ENCODE measurements around the gene PIP4K2A. TPM values are rescaled to one million over a fixed set of nuclear protein-coding genes. Genes with fewer than 3 reads are reported as not detected.
"Not testable (repeated sequence)": the region's sequence is repeated elsewhere in the genome, so short reads cannot be mapped to it uniquely, and the experiment has no call there.

The PIP4K2A gene
- total and polyA plus RNA-seq, 2 of the 13 experiments (the other 11 are each of a cell fraction or from before 2014, with no cell fraction given), result 9.1 to 22.6 TPM

DNA sequence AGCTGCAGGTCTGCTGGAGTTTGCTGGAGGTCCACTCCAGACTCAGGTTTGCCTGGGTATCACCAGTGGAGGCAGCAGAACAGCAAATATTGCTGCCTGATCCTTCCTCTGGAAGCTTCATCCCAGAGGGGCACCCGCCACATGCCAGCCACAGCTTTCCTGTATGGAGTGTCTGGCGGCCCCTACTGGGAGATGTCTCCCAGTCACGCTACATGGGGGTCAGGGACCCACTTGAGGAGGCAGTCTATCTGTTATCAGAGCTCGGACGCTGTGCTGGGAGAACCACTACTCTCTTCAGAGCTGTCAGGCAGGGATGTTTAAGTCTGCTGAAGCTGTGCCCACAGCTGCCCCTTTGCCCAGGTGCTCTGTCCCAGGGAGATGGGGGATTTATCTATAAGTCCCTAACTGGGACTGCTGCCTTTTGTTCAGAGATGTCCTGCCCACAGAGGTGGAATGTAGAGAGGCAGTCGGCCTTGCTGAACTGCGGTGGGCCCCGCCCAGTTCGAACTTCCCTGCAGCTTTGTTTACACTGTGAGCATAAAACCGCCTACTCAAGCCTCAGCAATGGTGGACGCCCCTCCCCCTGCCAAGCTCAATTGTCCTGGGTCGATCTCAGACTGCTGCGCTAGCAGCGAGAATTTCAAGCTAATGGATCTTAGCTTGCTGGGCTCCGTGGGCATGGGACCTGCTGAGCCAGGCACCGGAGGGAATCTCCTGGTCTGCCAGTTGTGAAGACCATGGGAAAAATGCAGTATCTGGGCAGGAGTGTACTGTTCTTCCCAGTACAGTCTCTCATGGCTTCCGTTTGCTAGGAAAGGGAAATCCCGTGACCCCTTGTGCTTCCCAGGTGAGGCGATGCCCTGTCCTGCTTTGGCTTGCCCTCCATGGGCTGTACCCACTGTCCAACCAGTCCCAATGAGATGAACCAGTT is 200.6 kb downstream of the PIP4K2A start (continued):
- TF ChIP-seq SOX13 (IDR thresholded peaks at IDR 0.05), result not testable (repeated sequence)
- TF ChIP-seq SOX13 (CRISPR knock-in tag; conservative IDR thresholded peaks at IDR 0.05 in 1 of 2, IDR thresholded peaks at IDR 0.05 in 1 of 2) (peak in 1 of 2 experiments; percentile 52; a peak in 2 of 4 replicates), HOXA3 (CRISPR knock-in tag; IDR thresholded peaks at IDR 0.05) (peak; percentile 38; the same call in 1 of the 2 replicates), ZMYM4 (CRISPR knock-in tag; IDR thresholded peaks at IDR 0.05) (peak; percentile 62)

DNA sequence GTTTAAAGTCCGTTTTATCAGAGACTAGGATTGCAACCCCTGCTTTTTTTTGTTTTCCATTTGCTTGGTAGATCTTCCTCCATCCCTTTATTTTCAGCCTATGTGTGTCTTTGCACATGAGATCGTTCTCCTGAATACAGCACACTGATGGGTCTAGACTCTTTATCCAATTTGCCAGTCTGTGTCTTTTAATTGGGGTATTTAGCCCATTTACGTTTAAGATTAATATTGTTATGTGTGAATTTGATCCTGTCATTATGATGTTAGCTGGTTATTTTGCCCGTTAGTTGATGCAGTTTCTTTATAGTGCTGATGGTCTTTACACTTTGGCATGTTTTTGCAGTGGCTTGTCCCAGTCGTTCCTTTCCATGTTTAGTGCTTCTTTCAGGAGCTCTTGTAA is 202.4 kb downstream of the PIP4K2A start:
- FAIRE-seq; H2AFZ ChIP-seq (ENCODE audit: low read length); in situ Hi-C loops (cut with HindIII; ENCODE audit: extremely low pct_ligation_motif_present, low pct_unique_long_range_greater_than_20kb); H3K9me3 ChIP-seq (ENCODE audit: low read length); BruUV-seq (replicated peaks); POLR2A ChIA-PET; H4K20me1 ChIP-seq (ENCODE audit: insufficient read depth, low read length); H3K36me3 ChIP-seq (replicated peaks in 1 of 2; ENCODE audit: control insufficient read depth in 1 of 2, insufficient read depth in 2 of 2, low read length in 2 of 2); H3K4me2 ChIP-seq (ENCODE audit: low read depth, low read length); DNase-seq (ENCODE audit: low spot score); ATAC-seq; CTCF ChIA-PET (ENCODE audit: low intra/inter-chr PET ratio, low total read pairs); H3K27ac ChIP-seq (ENCODE audit: extremely low read length, insufficient read depth, low read length); H3K9ac ChIP-seq (ENCODE audit: insufficient read depth, low read depth, low read length); H3K79me2 ChIP-seq (ENCODE audit: insufficient read depth, low read length); H3K4me3 ChIP-seq (replicated peaks in 1 of 3; ENCODE audit: insufficient read depth in 1 of 3, low read depth in 2 of 3, low read length in 3 of 3): not testable (repeated sequence)
- intact Hi-C loops (cut with micrococcal nuclease; ENCODE audit: unreplicated experiment), result loop anchor here (10.0 kb wide), 1 partner anchor 187 kb away; the partner anchor contains the start of gene BMI1
- WGBS (ENCODE audit: low lambda C conversion rate), result 23% methylated on average over 5 of the region's 5 CpGs
- Histone ChIP-seq H3K27me3 (ENCODE audit: control insufficient read depth in 1 of 2, insufficient read depth in 2 of 2, low read length in 2 of 2) (peaks cover 0 to 16% of the 10 kb centered on the region in 2 experiments; a peak in 3 of 5 replicates), H3K4me1 (ENCODE audit: insufficient read depth, low read length) (peaks cover 13% of the 10 kb centered on the region)

DNA sequence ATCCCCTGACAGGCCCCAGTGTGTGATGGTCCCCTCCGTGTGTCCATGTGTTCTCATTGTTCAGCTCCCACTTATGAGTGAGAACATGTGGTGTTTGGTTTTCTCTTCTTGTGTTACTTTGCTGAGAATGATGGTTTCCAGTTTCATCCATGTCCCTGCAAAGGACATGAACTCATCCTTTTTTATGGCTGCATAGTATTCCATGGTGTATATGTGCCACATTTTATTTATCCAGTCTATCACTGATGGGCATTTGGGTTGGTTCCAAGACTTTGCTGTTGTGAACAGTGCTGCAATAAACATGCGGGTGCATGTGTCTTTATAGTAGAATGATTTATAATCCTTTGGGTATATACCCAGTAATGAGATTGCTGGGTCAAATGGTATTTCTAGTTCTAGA is 206.2 kb downstream of the PIP4K2A start:
- POLR2A ChIA-PET; intact Hi-C loops (cut with micrococcal nuclease; ENCODE audit: unreplicated experiment); ATAC-seq; CTCF ChIA-PET (ENCODE audit: low intra/inter-chr PET ratio, low total read pairs); H3K36me3 ChIP-seq (replicated peaks in 1 of 2; ENCODE audit: control insufficient read depth in 1 of 2, insufficient read depth in 2 of 2, low read length in 2 of 2); BruUV-seq (replicated peaks); in situ Hi-C loops (cut with HindIII; ENCODE audit: extremely low pct_ligation_motif_present, low pct_unique_long_range_greater_than_20kb); H4K20me1 ChIP-seq (ENCODE audit: insufficient read depth, low read length); FAIRE-seq; H3K27ac ChIP-seq (ENCODE audit: extremely low read length, insufficient read depth, low read length); H3K9me3 ChIP-seq (ENCODE audit: low read length); H3K9ac ChIP-seq (ENCODE audit: insufficient read depth, low read depth, low read length); H3K4me1 ChIP-seq (ENCODE audit: insufficient read depth, low read length); H3K27me3 ChIP-seq (ENCODE audit: control insufficient read depth in 1 of 2, insufficient read depth in 2 of 2, low read length in 2 of 2); H3K79me2 ChIP-seq (ENCODE audit: insufficient read depth, low read length); DNase-seq (ENCODE audit: low spot score); H3K4me2 ChIP-seq (ENCODE audit: low read depth, low read length); H3K4me3 ChIP-seq (replicated peaks in 1 of 3; ENCODE audit: insufficient read depth in 1 of 3, low read depth in 2 of 3, low read length in 3 of 3); H2AFZ ChIP-seq (ENCODE audit: low read length): not testable (repeated sequence)
- 81% methylated on average over 2 of the region's 2 CpGs for WGBS (ENCODE audit: low lambda C conversion rate)
